Astrocyte (in vitro differentiated cells and primary cell): Measurements from ENCODE around the gene KRT82. TPM values are rescaled to one million over a fixed set of nuclear protein-coding genes. Genes with fewer than 3 reads are reported as not detected.

ENCODE experiments used
- DNase-seq: peaks from one replicate; pipeline ENCODE4 v3.0.0-alpha.2; 2010; ENCODE audit warnings: low read depth
- FAIRE-seq: peaks from 2 replicates; lab custom pipeline; 2011; peaks lifted over from hg19 to GRCh38; lab: Jason Lieb, UNC
- H2AFZ ChIP-seq: 2 replicates; pipeline ENCODE4 v1.6.0; 2012; ENCODE audit warnings: low read depth, low read length, inconsistent platforms
- H3K27ac ChIP-seq: 2 replicates; pipeline ENCODE4 v1.5.1; 2011; ENCODE audit warnings: low read depth, low read length, inconsistent platforms
- H3K27me3 ChIP-seq: 2 replicates; pipeline ENCODE4 v1.6.0; 2011; ENCODE audit warnings: low read length, inconsistent platforms; ENCODE audit not compliant: insufficient read depth
- H3K36me3 ChIP-seq: 2 replicates; pipeline ENCODE4 v1.5.1; 2011; ENCODE audit warnings: low read length, inconsistent platforms; ENCODE audit not compliant: insufficient read depth
- H3K4me1 ChIP-seq: 2 replicates; pipeline ENCODE4 v1.5.1; 2011; ENCODE audit warnings: low read length, inconsistent platforms; ENCODE audit not compliant: insufficient read depth
- H3K4me2 ChIP-seq: 2 replicates; pipeline ENCODE4 v1.6.0; 2012; ENCODE audit warnings: low read length, inconsistent platforms
- H3K4me3 ChIP-seq: 2 replicates; pipeline ENCODE4 v1.5.1; 2011; ENCODE audit warnings: low read depth, mild to moderate bottlenecking, low read length, inconsistent platforms; ENCODE audit not compliant: insufficient read depth
- H3K79me2 ChIP-seq: 2 replicates; pipeline ENCODE4 v1.6.0; 2012; ENCODE audit warnings: mild to moderate bottlenecking, low read length, inconsistent platforms; ENCODE audit not compliant: insufficient read depth
- H3K9ac ChIP-seq: 2 replicates; pipeline ENCODE4 v1.6.0; 2012; ENCODE audit warnings: mild to moderate bottlenecking, low read length, inconsistent platforms
- H3K9me3 ChIP-seq: 2 replicates; pipeline ENCODE4 v1.5.1; 2012; ENCODE audit warnings: low read depth, mild to moderate bottlenecking, low read length, inconsistent platforms; ENCODE audit not compliant: insufficient read depth
- H4K20me1 ChIP-seq: 2 replicates; pipeline ENCODE4 v1.6.0; 2012; ENCODE audit warnings: low read length, inconsistent platforms; ENCODE audit not compliant: insufficient read depth
- H3K27ac Mint-ChIP-seq: one replicate; pipeline ENCODE4 v1.8.0; 2021; ENCODE audit warnings: mild to moderate bottlenecking, mixed read lengths; ENCODE audit not compliant: unreplicated experiment
- H3K27me3 Mint-ChIP-seq: one replicate; pipeline ENCODE4 v1.8.0; 2021; ENCODE audit warnings: low read depth, mixed read lengths; ENCODE audit not compliant: unreplicated experiment
- H3K36me3 Mint-ChIP-seq: one replicate; pipeline ENCODE4 v1.8.0; 2021; ENCODE audit warnings: low read depth, mixed read lengths; ENCODE audit not compliant: unreplicated experiment
- H3K4me1 Mint-ChIP-seq: one replicate; pipeline ENCODE4 v1.8.0; 2021; ENCODE audit warnings: low read depth, mixed read lengths; ENCODE audit not compliant: unreplicated experiment
- H3K4me3 Mint-ChIP-seq: one replicate; pipeline ENCODE4 v1.8.0; 2021; ENCODE audit warnings: mild to moderate bottlenecking, moderate library complexity, mixed read lengths; ENCODE audit not compliant: unreplicated experiment
- H3K9me3 Mint-ChIP-seq: one replicate; pipeline ENCODE4 v1.8.0; 2021; ENCODE audit warnings: mild to moderate bottlenecking, mixed read lengths; ENCODE audit not compliant: unreplicated experiment
- CTCF ChIP-seq: IDR thresholded peaks from 2 replicates; pipeline ENCODE4 v1.5.1; 2011; ENCODE audit warnings: low read depth, mild to moderate bottlenecking, inconsistent platforms, low read length, moderate library complexity; ENCODE audit not compliant: insufficient read depth
- EZH2 ChIP-seq: IDR thresholded peaks from 2 replicates; pipeline ENCODE4 v1.6.1; 2012; ENCODE audit warnings: mild to moderate bottlenecking, low read length, inconsistent platforms; ENCODE audit not compliant: insufficient read depth
- total RNA-seq: library from RNA; stranded (reverse); gene quantifications from 2 replicates; pipeline ENCODE4 v1.2.1, GENCODE V29; 2021

The KRT82 gene
- total RNA-seq, 1 donor from 2014 or later, result not detected

GRCh38 chr12:52436828-52437474, 30.8 kb upstream of the KRT82 start:
- DNase-seq, result no peak
- Histone ChIP-seq H3K27ac (no peak overlapping the region), H3K36me3 (no peaks in the 10 kb centered on the region), H3K79me2 (no peaks in the 10 kb centered on the region), H2AFZ (no peak overlapping the region), H3K9me3 (no peaks in the 10 kb centered on the region), H3K4me2 (no peak overlapping the region), H3K4me1 (peaks cover 33% of the 10 kb centered on the region), H3K27me3 (peaks cover 3% of the 10 kb centered on the region), H3K4me3 (no peak overlapping the region), H4K20me1 (no peaks in the 10 kb centered on the region), H3K9ac (no peak overlapping the region)
- peak overlapping the region; percentile 15 for H3K27ac Mint-ChIP-seq
- FAIRE-seq, result no peak
- no peaks in the 10 kb centered on the region for H3K9me3 Mint-ChIP-seq
- no peak overlapping the region for H3K4me3 Mint-ChIP-seq
- H3K4me1 Mint-ChIP-seq, result peaks cover 45% of the 10 kb centered on the region
- no peaks in the 10 kb centered on the region for H3K36me3 Mint-ChIP-seq
- TF ChIP-seq CTCF, result no peak
- TF ChIP-seq EZH2, result no peak
- H3K27me3 Mint-ChIP-seq, result peaks cover 21% of the 10 kb centered on the region

GRCh38 chr12:52436000-52436827, 30.1 kb upstream of the KRT82 start:
- H3K4me1 Mint-ChIP-seq, result peaks cover 38% of the 10 kb centered on the region
- H3K4me3 Mint-ChIP-seq, result no peak overlapping the region
- H3K36me3 Mint-ChIP-seq, result no peaks in the 10 kb centered on the region
- no peak overlapping the region for H3K9ac ChIP-seq
- H3K4me1 ChIP-seq, result peaks cover 26% of the 10 kb centered on the region
- H3K27ac ChIP-seq, result peak overlapping the region; percentile 16
- no peak overlapping the region for H3K4me3 ChIP-seq
- H3K27me3 ChIP-seq, result peaks cover 7% of the 10 kb centered on the region
- H3K27me3 Mint-ChIP-seq, result peaks cover 26% of the 10 kb centered on the region
- FAIRE-seq, result no peak
- H3K79me2 ChIP-seq, result no peaks in the 10 kb centered on the region
- H3K4me2 ChIP-seq, result peak overlapping the region; percentile 8
- H3K27ac Mint-ChIP-seq, result peak overlapping the region; percentile 15
- H4K20me1 ChIP-seq, result no peaks in the 10 kb centered on the region
- H2AFZ ChIP-seq, result peak overlapping the region; percentile 19
- no peaks in the 10 kb centered on the region for H3K36me3 ChIP-seq
- no peaks in the 10 kb centered on the region for H3K9me3 Mint-ChIP-seq
- no peaks in the 10 kb centered on the region for H3K9me3 ChIP-seq
- TF ChIP-seq CTCF (no peak), EZH2 (no peak)
- DNase-seq, result peak; percentile 93
